ENCODE results near the gene DDX23.

- TF ChIP-seq POLR2A (IDR thresholded peaks at IDR 0.05) = no peak
- no peak for TF ChIP-seq CTCF (IDR thresholded peaks at IDR 0.05)
Measured at GRCh38 chr12:48894271-48894670, 42.3 kb upstream of the DDX23 start.
